ENCODE measurements around the gene TIRAP. TPM values are rescaled to one million over a fixed set of nuclear protein-coding genes. Genes with fewer than 3 reads are reported as not detected.
A peak's percentile ranks its signal among the peaks of the same experiment; 100 is the strongest.

The TIRAP gene
- total RNA-seq, 2 donors from 2014 or later, result 8.3 to 13.5 TPM

DNA sequence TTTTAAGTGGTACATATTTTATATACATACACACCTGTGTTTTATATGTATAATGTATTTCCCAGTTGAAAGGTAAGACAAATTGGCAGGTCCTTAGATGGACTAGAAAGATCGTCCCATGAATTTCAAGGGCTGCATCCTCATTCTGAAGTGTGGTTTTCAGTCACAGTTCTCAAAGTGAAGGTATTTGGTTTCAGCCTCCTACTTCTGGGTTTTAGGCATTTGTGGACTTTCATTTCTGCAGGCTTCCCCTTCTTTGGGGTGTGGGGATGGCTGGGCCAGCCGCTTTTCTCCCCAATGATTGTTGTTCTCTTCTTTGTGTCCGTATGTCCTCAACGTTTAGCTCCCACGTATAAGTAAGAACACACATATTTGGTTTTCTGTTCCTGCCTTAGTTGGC, 30.9 kb downstream of the TIRAP start:
- TF ChIP-seq CTCF (IDR thresholded peaks at IDR 0.05), result no peak
- TF ChIP-seq POLR2A (IDR thresholded peaks at IDR 0.05), result no peak
- ATAC-seq, result no peak
- WGBS, 2 donors, result 83 to 86% methylated on average over 5 of the region's 5 CpGs
- Histone ChIP-seq H3K4me1 (peaks cover 14% of the 10 kb centered on the region), H3K9me3 (no peaks in the 10 kb centered on the region), H3K36me3 (replicated peaks in 1 of 2; ENCODE audit: insufficient read depth in 1 of 2, low read depth in 2 of 2) (no peaks in the 10 kb centered on the region), H3K27ac (no peak overlapping the region), H3K27me3 (no peaks in the 10 kb centered on the region), H3K4me3 (no peak overlapping the region)
- no peak for DNase-seq
- intact Hi-C loops (cut with DNase I), result loop anchor here (5.0 kb wide), 1 partner anchor 163 kb away; no protein-coding TSS in a partner anchor

DNA sequence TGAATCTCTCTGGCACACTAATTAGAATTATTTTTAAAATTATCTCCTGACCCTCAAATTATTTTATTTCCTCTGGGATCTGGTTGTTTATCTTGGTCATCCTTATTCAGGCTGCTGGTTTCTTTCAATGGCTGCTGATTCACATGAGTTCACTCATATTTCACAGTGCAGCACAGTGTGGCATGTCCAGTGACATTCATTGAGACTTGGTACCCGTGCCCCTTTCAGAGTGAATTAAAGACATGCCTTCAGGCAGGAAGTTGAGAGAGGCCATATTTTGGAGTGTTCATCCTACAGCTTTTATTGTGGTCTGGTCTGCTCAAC, 34.5 kb downstream of the TIRAP start:
- DNase-seq (no peak), ATAC-seq (peak; percentile 24)
- TF ChIP-seq POLR2A (IDR thresholded peaks at IDR 0.05), result no peak
- TF ChIP-seq CTCF (IDR thresholded peaks at IDR 0.05), result no peak
- 62 to 67% methylated on average over 1 of the region's 1 CpG for WGBS, 2 donors
- Histone ChIP-seq H3K9me3 (no peaks in the 10 kb centered on the region), H3K4me1 (peaks cover 8% of the 10 kb centered on the region), H3K4me3 (no peak overlapping the region), H3K36me3 (replicated peaks in 1 of 2; ENCODE audit: insufficient read depth in 1 of 2, low read depth in 2 of 2) (no peaks in the 10 kb centered on the region), H3K27ac (peak overlapping the region in 2 of 4 donors; percentile 51 to 59), H3K27me3 (no peaks in the 10 kb centered on the region)
- intact Hi-C loops (cut with DNase I), result no loop called here

DNA sequence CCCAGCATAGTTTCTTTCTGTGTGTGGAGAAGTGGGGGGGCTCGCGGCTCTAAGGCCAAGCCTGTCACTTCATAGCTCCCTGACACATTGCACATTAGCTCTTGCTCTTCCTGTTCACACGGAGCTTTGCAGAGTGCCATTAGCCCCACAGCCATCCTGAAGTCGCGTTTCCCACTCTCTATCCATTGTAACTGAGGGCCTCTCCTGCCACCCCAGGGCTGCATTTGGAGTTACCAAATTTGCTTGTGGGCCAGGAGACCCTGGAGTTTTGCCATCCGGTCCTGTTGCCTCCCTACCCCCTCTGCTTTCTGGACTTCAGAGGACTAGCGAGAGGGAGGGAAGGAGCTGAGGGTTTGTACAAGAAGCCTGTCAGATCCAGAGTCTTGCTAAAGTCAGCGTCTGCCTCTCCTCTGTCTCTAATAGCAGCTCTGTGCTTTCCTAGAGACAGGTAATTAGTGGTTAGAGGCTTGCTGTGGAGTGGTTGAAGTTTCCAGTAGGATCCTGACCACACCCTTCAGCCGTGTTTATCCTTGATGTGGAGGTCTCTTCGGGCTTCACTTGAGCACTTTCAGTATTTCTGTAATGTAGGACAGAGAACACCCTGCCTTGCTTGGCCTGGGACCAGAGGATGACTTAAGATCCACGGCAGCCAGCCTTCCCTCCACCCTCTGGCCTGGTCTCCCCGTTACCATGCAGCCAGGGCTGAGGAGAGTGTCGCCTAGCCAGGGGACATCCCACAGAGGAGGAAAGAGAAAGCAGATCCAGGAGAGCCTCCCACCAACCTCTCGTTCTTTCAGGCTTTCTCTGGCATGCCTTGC, 35.1 kb downstream of the TIRAP start:
- H3K36me3 ChIP-seq (replicated peaks in 1 of 2; ENCODE audit: insufficient read depth in 1 of 2, low read depth in 2 of 2), result no peaks in the 10 kb centered on the region
- no peaks in the 10 kb centered on the region for H3K27me3 ChIP-seq
- 59 to 81% methylated on average over 13 to 14 of the region's 14 CpGs for WGBS, 2 donors
- ATAC-seq (peak; percentile 59), DNase-seq (peak; percentile 32 to 55 (median 38))
- peaks cover 8% of the 10 kb centered on the region for H3K4me1 ChIP-seq
- intact Hi-C loops (cut with DNase I), result no loop called here
- peak overlapping the region in 2 of 4 donors; percentile 51 to 59 for H3K27ac ChIP-seq
- H3K4me3 ChIP-seq, result no peak overlapping the region
- H3K9me3 ChIP-seq, result no peaks in the 10 kb centered on the region
- TF ChIP-seq POLR2A (IDR thresholded peaks at IDR 0.05) (no peak), CTCF (IDR thresholded peaks at IDR 0.05) (no peak)

GRCh38 chr11:126318574-126319373, 35.9 kb downstream of the TIRAP start:
- Histone ChIP-seq H3K36me3 (replicated peaks in 1 of 2; ENCODE audit: insufficient read depth in 1 of 2, low read depth in 2 of 2) (no peaks in the 10 kb centered on the region), H3K27ac (peak overlapping the region in 2 of 4 donors; percentile 51 to 59), H3K9me3 (no peaks in the 10 kb centered on the region), H3K27me3 (no peaks in the 10 kb centered on the region), H3K4me1 (peaks cover 8% of the 10 kb centered on the region), H3K4me3 (no peak overlapping the region)
- 63 to 83% methylated on average over 8 to 9 of the region's 9 CpGs for WGBS, 2 donors
- intact Hi-C loops (cut with DNase I), result no loop called here
- ATAC-seq, result peak; percentile 47
- no peak for TF ChIP-seq CTCF (IDR thresholded peaks at IDR 0.05)
- no peak for TF ChIP-seq POLR2A (IDR thresholded peaks at IDR 0.05)
- peak in 1 of 4 donors; percentile 56 for DNase-seq
